Mucosa of descending colon (tissue), 3 donors: ENCODE results near the gene FAM184B. TPM values are rescaled to one million over a fixed set of nuclear protein-coding genes. Genes with fewer than 3 reads are reported as not detected.
"Not testable (repeated sequence)": the region's sequence is repeated elsewhere in the genome, so short reads cannot be mapped to it uniquely, and the experiment has no call there.

Source experiments
- ATAC-seq: fragments of 200-7000 bp; cut with Tn5 transposase; one replicate; pipeline ENCODE4 v1.9.1; 2020; ENCODE audit warnings: mild to moderate bottlenecking, moderate library complexity
- DNase-seq, 3 donors: peaks; one replicate each; pipeline ENCODE4 v3.0.0-alpha.2; 2020
- H3K36me3 ChIP-seq: fragments of 200-600 bp; one replicate; pipeline ENCODE4 v1.8.0; 2021; ENCODE audit warnings: low read depth, mild to moderate bottlenecking
- H3K4me1 ChIP-seq: fragments of 200-600 bp; one replicate; pipeline ENCODE4 v1.8.0; 2021; ENCODE audit warnings: low read depth, mild to moderate bottlenecking
- H3K4me3 ChIP-seq: fragments of 200-600 bp; one replicate; pipeline ENCODE4 v1.8.0; 2021; ENCODE audit warnings: mild to moderate bottlenecking
- H3K9me3 ChIP-seq: fragments of 200-600 bp; one replicate; pipeline ENCODE4 v1.8.0; 2021; ENCODE audit warnings: mild to moderate bottlenecking
- CTCF ChIP-seq: fragments of 200-600 bp; IDR thresholded peaks from one replicate; pipeline ENCODE4 v1.8.0; 2022; ENCODE audit warnings: antibody characterized with exemption, mild to moderate bottlenecking
- intact Hi-C, 2 donors: fragments of 100-400 bp; cut with DNase I in 1 of 2; cut with micrococcal nuclease in 1 of 2; formaldehyde crosslinking; loops; one replicate each; pipeline versions ENCODE4 v1.11.0 to v1.11.1; 2022; cut with DNase I, micrococcal nuclease
- total RNA-seq, 3 donors: library from RNA; stranded (reverse); fragmentation: NEBNext Ultra II Directional in 2 of 3; extraction: Animal tissue kit (Norgen Biotek cat#: 25700) in 2 of 3; gene quantifications; one replicate each; pipeline versions ENCODE4 v1.2.1 to v1.2.4, GENCODE V29; 2021 to 2023
- donor health status: DM: no; HTN: no; CAD: no; lungs with moderate emphysema.
- donor health status: DM: no; HTN: no; CAD: no.
- donor health status: DM: no; HTN: yes; CAD: no.

Gene FAM184B
- total RNA-seq, 3 donors from 2014 or later, result 0.13 to 0.61 (median 0.41) TPM

DNA sequence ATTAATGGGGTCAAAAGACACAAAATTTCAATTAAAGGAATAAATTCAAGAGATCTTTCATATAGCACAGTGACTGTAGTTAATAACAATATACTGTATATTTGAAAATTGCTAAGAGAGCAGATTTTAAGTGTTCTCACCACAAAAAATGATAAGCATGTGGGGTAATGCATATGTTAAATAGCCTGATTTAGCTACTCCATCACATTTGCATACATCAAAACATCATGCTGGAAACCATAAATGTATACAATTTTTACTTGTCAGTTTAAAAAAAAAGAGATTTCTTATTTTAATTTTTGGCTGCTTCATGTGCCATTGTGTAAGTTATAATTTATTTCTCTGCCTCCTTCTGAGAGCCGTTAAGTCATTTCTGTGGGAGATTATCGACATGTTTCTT is 65.9 kb downstream of the FAM184B start:
- intact Hi-C loops, result no loop called here
- DNase-seq (no peak), ATAC-seq (no peak)

DNA sequence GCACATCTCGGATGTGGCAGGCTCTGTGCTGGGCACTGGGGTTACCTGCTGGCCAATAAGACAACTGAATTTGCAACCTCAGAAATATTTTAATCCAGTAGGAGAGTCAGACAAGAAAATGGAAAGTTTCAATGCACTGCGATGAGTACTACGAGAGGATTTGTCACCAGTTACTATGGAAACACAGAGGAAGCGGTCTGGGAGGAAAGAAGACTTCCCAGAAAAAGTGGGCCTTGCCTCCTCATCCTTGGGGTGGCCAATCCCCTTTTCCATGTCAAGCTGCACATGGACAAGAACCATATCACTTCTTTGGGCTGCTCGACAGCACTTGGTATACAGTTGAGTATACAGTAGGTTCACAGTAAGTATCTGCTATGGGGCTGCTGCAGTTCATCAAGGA is 67.6 kb downstream of the FAM184B start:
- intact Hi-C loops, result no loop called here
- ATAC-seq, result no peak
- no peak for TF ChIP-seq CTCF
- Histone ChIP-seq H3K4me3 (no peak overlapping the region), H3K36me3 (no peaks in the 10 kb centered on the region), H3K4me1 (no peaks in the 10 kb centered on the region), H3K9me3 (no peaks in the 10 kb centered on the region)
- no peak for DNase-seq

More for the DNA sequence above, 65.9 kb downstream of the FAM184B start:
- Histone ChIP-seq H3K36me3 (no peaks in the 10 kb centered on the region), H3K9me3 (no peaks in the 10 kb centered on the region), H3K4me3 (no peak overlapping the region), H3K4me1 (no peaks in the 10 kb centered on the region)
- no peak for TF ChIP-seq CTCF

GRCh38 chr4:17712166-17712565 is 69.3 kb downstream of the FAM184B start:
- intact Hi-C loops, result no loop called here
- H3K9me3 ChIP-seq, result no peaks in the 10 kb centered on the region
- no peak for TF ChIP-seq CTCF
- no peaks in the 10 kb centered on the region for H3K36me3 ChIP-seq
- ATAC-seq (peak; percentile 47), DNase-seq (no peak)
- no peaks in the 10 kb centered on the region for H3K4me1 ChIP-seq
- H3K4me3 ChIP-seq, result no peak overlapping the region

- intact Hi-C loops, H3K9me3 ChIP-seq, H3K4me1 ChIP-seq, H3K4me3 ChIP-seq, H3K36me3 ChIP-seq, DNase-seq, ATAC-seq: not testable (repeated sequence)
These were observed 70.2 kb downstream of the FAM184B start for GRCh38 chr4:17711206-17711605.

DNA sequence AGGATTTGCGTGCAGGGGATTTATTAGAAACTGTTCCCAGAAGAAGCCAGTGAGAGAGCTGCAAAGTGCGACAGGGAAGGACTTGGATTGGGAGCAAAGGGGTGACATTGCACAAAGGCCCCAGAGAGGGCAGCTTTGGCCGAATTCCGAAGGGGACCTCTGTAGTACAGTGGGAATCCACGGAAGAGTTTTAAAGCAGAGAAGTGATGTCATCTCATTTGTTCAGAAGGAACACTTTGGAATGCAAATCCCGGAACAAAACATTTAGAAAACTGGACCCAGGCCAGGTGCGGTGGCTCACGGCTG is 71.7 kb downstream of the FAM184B start:
- no peaks in the 10 kb centered on the region for H3K36me3 ChIP-seq
- no peak overlapping the region for H3K4me3 ChIP-seq
- DNase-seq (no peak), ATAC-seq (no peak)
- H3K9me3 ChIP-seq, result no peaks in the 10 kb centered on the region
- no peaks in the 10 kb centered on the region for H3K4me1 ChIP-seq
- intact Hi-C loops, result no loop called here
- TF ChIP-seq CTCF, result no peak

GRCh38 chr4:17708992-17709762 is 72.2 kb downstream of the FAM184B start:
- DNase-seq (no peak), ATAC-seq (no peak)
- intact Hi-C loops, result no loop called here

More at GRCh38 chr4:17708992-17709762, 72.2 kb downstream of the FAM184B start:
- Histone ChIP-seq H3K4me3 (no peak overlapping the region), H3K4me1 (peaks cover 3% of the 10 kb centered on the region), H3K9me3 (no peaks in the 10 kb centered on the region), H3K36me3 (no peaks in the 10 kb centered on the region)
- no peak for TF ChIP-seq CTCF
